Measurements from ENCODE around the gene MRPL38.

MRPL38 gene
- total RNA-seq, result 9.2 reads per million, percentile 30 among the genes with 10 or more reads in this experiment

DNA sequence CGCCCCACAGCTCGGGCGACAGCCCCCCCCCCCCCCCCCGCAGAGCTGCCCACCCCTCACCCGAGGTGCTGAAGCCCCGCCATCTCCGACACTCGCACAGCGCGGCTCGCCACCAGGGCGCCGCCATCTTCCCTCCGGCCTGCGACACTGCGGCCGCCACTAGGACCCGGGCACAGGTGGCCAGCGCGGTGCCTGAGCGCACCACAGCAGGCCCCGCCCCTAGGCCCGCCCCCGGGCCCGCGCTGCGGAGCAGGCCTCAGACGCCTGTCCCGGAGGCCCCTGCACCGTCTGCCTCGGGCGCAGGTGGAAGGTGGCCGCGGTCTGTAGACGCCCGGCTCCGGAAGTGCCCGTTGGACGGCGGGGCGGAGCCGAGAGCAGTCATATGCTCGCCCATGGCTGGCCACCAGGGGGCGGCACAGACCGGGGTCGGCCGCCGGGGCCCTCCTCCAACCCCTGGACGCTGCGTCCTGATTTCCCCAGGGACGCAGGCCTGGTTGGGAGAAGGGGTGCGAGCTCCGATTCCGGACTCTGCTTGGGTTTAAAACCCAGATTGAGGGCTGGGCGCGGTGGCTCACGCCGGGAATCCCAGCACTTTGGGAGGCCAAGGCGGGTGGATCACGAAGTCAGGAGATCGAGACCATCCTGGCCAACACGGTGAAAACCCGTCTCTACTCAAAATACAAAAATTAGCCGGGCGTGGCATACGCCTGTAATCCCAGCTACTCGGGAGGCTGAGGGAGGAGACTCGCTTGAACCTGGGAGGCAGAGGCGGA, at the start of gene MRPL38:
Gene MRPL38, minus strand, starts transcription at position 136 of the 773 bp plus-strand sequence. Its CDS starts 9 bp downstream, at position 127.
- peak; percentile 84 for DNase-seq

DNA sequence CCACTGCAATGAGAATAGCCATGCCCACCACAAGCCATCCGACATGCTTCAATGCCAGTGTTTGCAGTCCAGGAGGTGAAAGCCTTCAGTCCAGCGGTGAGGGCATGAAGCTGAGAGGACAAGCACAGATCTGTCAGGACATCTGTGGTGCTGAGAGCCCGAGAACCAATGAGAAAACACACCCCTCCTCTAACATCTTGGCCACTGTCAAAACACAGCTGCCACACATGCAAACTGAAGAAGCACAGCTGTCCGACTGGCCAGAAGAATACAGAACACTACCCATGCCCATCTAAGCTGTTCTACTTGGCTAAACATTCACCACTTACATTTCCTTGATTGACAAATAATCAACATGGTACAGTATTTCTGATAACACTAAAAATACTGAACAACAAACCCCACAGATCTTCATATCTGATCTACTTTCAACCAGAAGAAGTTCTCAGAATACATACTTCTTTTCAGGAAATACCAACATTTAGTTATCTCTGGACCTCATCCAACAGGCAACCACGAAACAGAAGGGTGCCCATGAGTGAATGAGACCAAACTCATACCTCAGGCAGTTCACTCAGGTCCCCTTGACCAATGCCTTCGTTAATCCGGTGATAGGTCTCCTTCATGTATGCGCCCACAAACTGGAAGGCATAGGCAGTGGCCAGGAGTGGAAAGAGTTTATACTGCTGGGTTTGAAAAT, 46.3 kb upstream of the MRPL38 start:
- no peak for DNase-seq

DNA sequence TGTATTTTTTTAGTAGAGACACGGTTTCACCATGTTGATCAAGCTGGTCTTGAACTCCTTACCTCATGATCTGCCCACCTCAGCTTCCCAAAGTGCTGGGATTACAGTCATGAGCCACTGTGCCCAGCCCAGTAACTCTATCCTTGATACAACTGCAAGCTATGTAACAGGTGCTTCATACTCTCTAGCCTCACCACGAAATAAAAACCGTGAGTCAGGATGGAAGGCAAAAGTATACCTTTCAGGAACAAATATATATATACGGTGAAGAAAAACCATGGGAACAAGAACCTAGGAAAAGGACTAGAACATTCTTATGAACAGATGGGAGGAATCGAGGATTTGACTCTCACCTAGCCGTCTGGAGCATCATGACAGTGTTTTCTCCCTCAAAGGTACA, 45.7 kb upstream of the MRPL38 start:
- DNase-seq, result no peak

DNA sequence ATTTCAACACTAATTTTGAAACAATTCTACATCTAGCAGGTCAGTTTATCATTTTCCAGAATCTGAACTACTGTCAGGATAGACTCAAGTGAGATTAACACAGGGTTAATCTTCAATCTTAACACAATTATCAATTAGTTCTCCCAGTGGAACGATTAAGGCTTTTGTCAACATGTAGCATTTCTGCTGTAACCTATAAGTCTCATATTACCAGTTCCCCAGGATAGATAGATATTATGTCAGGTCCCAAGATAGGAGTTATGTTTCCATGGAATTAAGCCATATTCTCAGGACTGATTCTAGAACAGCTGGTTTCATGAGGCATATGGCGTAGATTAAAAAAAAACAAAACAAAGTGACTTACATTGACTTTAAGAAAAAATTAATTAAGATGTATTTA, 40.5 kb upstream of the MRPL38 start:
- no peak for DNase-seq

DNA sequence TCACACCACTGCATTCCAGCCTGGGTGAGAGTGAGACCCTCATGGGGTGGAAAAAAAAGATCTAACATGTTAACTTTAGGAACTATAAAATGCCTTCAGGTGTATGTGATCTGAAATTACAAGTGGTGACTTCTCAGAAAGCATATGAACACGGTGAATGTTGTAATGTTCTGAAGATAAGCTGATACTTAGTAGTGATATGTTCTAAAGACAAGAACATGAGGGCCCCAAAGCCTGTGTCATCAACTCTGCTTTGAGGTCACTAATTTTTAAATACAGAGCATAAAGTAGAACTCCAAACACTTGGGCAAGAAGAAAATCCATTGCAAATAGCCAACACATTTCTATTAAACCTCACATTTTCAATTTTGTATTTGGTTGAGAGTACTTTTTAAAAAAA, 38.8 kb upstream of the MRPL38 start:
- DNase-seq, result no peak

DNA sequence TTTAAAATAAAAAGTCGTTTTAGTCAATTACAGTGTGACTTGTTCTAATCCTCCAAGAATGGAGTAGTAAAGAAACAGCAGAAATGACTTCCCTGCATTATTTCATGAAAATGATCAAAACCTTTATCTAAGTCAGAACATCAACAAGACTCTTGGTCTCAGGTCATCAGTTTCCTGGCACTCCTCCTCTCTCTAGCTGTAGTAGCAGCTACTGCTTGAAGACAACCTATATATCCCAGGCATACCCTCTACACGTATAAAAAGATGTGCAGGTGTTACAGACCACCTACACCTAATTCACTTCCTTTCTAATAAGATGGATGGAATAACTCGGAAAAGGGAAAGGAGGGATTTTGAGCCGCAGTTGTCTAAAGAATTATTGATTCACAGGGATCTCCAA, 37.8 kb upstream of the MRPL38 start:
- DNase-seq, result no peak

DNA sequence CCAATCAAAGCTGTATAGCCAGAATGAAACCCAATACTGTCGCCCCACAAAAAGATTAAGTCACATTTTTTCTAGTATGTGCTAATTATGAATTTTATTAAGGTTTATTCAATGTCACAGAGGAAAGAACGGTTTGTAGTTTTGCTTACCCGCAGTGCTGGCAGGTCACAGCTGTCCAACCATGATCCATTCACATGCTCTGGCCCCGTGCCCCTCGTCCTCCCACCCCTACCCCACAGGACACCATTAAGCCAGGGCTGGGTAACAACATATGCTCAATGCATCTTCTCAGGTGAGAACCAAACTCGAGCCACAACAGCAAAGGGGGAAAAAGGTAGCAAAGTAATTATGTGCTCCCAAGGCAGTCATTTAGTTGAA, 36.7 kb upstream of the MRPL38 start:
- DNase-seq, result no peak

DNA sequence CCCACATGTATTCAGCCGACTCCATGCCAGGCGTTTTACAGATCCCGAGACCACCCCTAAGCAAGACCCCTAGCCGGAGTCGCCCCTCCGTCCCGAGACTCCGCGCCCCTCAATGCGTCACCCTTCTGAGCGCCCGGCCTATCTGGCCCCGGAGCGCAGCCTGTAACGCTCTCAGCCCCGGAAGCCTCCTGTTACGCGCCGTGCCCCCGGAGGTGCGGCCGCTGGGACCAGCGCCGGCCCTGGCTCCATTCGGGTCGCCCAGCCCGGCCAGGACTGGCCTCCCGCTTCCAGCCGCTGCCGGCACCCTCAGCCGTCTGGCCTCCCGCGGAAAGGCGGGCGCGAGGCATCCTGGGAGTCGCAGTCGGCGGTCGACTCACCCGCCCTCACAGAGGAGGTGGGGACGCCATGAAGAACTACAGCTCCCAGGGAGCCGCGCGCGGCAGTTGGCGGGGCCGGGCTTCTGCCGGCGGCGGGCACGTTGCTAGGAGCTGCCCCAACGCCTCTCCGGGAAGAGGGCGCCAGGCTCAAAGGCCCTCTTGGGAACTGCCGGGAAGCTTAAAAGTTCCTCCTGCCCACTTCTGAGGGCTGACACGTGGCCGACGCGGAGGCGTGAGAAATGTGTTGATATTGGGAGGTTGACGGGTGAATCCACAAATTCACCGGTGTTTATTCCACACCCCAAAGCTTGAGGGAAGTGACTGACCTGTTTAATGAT, 36.2 kb upstream of the MRPL38 start, which contains the start of gene FBF1:
Gene FBF1, minus strand, starts transcription at position 316 of the 715 bp plus-strand sequence. CDS start 2,893 bp downstream, outside the sequence.
- DNase-seq, result peak; percentile 86

DNA sequence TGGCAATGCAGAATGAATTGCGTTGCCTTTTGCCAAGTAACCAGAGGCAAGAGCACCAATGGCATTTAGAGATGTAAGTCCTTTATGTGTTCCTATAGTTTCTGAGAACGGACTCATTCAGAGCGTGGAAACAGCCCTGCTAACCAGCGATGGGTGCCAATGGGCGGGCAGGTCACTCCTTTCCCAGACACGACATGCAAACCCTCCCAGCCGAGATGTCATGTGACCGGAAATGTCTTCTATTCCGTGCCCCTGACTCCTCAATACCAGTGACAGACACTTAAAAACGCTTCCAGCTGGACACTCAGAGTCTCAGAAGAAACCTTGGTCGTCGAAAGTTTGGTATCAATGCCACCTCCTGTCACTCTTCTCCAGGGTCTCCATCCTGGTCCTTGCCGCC, 33.0 kb upstream of the MRPL38 start:
- no peak for DNase-seq

DNA sequence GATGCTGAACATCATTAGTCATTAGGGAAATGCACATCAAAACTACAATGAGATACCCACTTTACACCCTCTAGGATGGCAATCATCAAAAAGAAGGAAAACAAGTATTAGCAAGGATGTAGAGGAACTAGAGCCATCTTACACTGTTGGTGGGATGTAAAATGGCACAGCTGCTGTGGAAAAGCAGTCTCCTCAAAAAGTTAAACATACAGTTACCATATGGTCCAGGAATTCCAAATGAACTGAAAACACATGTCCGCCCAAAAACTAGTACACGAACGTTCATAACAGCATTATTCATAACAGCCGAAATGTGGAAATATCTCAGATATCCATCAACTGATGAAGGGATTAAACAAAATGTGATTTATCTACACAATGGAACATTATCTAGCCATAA, 29.1 kb upstream of the MRPL38 start:
- no peak for DNase-seq

DNA sequence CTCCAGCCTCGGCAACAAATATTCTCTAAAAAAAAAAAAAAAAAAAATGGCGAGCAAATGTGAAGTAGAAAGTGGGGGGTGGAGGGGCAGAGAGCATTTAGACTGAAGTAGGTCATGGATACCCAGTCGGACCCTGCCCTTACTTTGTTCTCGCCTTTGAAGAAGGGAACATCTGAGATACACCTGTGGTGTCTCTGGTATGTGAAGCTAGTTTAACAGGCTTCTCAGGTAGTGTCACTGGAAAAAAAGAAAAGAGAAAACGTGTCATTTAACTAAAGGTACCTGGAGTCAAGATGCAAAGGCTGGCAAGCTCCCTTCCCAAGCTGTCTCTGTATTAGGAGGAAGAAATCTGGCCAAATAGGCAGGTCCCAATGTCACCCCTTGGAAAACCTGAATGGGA, 28.2 kb upstream of the MRPL38 start:
- no peak for DNase-seq

DNA sequence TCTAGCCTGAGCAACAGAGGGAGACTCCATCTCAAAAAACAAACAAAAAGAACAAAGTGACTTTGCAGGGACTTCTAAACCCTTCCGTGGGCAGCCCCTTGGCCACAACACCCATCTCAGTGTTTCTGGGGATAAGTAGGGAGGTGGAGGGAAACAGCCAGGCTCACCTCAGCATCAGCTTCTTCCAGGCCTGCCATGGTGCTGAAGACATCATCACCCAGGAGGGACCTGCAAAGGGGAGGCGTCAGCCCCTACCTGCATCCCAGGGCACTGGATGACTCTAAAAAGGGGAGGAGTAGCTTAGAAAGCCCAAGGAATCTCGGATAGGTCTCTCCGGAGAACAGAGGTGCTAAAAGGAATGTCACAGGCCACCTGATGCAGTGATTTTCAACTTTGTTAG, 26.4 kb upstream of the MRPL38 start:
- no peak for DNase-seq

DNA sequence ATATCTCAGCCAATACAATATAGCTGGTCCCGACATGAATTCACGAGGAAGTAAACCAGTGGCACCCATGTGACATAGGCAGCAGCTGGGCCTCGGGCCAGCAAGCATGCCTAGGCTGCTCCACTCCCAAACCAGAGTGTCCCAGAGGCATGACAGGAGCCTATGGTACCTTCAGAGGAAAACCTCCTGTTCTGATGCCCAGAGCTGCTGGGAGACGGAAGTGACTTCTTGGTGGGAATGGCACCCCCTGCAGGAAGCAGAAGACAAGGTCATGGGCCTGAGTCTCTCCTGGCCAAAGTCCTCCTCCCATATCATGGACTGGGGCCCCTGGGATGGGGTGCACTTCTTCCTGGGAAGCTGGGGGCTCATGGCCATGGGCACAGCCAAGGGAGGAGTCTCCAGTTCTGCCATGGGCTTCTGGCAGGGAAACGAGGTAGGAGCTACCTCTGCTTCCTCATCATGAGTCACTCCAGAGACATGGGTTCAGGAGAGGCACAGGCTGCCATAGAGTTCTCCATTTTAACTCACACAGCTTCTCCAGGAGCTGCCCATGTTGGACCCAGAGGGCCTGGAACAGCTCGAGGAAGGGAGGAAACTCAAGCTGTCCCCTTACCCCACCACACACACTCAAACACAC, 22.7 kb upstream of the MRPL38 start:
- no peak for DNase-seq

DNA sequence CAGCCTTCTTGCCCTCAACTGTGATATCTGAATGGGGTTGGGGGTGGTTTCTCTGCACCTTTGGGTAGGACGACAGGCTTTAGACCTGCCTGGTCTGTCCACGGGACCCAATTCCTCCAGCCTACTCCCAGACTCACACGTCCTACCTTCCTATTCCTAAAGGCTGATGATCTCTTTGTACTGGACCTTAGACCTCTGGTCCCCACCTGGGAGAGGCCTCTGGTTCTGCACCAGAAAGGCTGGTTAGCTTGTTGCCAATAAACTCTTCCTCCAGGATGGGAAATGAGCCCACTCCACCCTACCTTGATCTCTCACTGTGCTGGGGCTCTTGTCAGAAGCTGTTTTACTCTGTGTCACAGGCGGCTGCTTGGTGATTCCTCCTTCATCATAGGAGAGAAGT, 21.8 kb upstream of the MRPL38 start:
- DNase-seq, result no peak

DNA sequence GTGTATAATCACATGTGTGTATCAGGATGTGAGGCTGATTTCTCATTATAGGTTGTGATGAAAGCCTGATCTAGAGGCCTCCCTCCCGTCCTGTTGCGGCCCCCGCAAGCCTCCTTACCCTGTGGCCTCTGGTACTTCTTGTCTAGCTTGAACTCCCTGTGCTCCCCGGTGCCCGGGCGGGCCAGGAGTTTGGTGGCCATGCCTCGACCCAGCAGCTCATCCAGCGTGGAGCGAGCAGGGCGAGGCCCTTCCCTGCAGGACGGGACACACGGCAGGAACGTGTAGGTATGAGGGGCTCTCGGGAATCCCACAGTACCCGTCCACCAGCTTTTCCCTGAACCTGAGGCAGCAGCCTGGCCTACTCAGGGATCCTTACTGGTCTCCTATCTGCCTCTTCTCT, 21.2 kb upstream of the MRPL38 start:
- no peak for DNase-seq

DNA sequence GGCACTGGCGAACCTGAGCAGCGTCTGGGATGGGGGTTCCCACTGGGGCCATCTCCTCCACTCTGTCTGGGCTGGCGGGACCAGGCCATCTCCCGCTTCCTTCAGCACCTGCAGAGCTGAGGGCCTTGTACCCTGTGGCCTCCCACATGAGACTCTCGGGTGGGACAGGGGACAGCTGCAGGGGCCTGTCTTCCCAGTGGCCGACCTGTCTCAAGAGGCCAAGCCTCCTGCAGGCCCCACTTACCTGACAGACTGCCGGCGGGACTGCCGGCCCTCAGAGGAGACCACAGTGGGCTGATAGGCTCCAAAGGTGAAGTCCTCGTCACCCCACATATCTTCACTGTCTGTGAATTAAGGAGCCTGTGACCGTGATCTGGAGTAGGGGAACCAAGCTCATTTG, 20.4 kb upstream of the MRPL38 start:
- no peak for DNase-seq

DNA sequence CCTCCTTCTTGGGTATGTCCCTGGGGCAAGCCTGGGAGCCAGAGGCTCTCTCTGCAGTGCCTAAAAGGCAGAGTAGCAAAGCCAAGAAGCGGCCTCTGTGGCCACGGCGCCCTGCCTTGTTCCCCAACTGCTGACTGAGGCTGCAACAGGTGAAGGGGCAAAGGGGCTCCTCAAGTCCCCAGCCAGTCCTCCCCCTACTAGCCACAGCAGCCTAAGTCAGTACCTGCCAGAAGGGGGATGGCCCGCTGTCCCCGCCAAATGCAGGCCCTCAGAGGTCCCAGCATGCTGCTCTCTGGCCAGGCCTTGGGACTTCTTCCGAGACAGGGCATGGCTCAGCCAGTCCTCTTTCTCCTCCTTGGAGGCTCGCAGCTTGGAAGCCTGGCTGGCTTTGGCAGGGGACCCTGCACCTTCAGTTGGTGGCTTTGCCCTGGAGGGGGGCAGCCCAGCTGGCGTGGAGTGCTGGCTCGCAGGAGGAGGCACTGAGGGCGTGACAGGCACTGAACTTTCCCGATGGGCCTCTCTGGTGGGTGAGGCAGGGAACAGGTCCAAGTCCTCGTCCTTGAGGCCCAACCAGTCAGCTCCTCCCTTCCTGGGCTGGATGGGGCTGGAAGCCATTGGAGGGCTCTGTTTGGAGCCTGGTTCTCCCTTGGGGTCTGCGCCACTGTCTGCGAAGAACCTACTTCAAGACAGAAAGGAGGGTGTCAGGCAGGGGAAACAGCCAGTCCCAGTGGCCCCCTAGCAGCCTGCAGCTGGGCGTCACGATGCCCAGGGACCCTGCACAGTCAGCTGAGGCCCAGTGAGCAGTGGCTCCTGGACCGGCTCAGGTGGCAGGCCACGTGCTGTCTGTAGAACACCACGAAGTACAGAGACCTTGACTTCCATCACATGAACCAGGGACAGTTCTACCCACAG, 18.5 kb upstream of the MRPL38 start:
- DNase-seq, result no peak

DNA sequence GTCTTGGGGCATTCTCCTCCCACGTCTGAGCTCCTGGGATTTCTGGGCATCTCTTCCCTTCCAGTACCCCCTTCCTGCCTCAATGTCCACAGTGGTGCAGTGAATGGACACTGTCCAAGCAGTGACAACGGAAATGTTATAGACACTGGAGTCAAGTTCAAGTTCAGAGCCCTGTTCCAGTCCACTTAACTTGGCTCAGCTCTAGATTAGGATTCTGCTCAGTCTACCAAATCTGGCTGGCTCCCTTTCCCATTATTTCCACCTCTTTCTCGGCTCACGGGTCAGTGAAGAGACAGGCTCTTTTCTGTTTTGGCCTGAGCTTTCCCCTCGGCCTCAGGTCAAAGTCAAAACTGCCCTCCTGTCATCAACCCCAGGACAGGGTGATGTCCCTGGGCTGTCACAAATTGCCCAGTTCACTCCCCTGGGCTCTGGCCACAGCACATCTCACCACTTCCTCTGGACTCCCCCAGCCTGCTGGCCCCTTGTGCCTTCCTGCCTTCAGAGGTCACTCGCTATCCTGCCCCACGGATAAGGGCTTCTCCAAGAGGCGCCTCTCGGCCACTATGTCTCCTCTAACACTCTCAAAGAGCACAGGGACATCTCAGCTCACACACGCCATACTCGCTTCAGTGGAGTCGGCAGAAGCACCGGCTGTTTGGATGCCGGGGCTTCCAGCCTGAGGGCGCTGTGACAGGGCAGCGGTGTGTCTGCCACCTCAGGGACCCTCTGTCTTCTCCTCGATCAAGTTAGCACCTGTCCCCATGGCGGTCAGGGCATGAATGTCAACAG, 17.7 kb upstream of the MRPL38 start:
- DNase-seq, result no peak

DNA sequence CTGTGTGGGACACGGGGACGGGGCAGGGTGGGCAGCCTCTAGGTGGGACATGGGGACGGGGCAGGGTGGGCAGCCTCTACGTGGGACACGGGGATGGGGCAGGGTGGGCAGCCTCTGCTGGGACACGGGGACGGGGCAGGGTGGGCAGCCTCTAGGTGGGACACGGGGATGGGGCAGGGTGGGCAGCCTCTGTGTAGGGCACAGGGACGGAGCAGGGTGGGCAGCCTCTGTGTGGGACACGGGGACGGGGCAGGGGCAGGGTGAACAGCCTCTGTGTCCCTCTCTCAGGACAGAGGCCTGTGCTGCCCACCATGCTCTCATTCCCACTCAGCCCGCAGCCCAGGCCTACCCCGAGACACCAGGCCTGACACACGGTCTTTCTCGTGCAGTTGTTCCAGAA, 16.9 kb upstream of the MRPL38 start:
- no peak for DNase-seq

DNA sequence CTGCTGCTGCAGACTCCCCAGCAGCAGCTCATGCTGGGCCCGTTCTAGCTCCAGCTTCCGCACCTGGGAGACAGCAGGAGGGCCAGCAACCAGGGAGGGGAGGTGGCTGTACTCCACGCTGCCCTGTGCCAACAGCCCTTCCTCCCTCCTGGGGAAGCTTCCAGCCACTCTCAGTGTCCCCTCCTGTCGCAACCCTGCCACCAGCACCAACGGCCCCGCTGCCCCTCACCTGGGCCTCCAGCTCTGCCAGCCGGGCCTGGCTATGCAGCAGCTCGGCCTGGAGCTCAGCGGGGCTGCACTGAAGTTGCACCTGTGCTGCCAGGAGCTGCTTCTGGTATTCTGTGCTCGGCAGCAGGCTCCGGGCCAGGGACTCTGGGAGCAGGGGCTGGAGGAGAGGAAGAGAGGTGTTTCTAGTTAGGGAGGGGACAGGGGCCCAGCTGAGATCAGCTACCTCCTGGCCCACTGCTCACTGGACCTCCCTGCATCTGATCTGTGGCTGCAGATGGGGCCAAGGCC, 15.4 kb upstream of the MRPL38 start:
- DNase-seq, result no peak

DNA sequence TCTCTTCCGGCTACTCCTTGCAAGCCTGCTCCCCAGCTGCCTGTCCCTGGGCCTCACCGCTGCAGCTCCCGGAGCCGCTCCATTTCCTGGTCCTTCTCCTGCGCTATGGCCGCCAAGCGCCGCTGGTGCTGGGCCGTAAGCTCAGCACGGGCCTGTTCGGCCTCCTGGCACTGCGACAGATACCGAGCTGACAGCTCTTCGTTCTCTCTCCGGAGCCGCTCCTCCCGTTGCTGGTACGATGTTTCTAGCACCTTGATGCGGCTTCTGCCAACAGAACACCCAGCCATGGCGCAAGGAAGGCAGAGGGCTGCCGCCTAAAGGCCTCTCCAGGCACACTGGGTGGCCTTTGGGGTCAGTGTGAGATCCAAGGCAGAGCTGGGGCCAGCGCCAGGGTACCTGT, 14.9 kb upstream of the MRPL38 start:
- DNase-seq, result no peak

Measured in effector CD4-positive, alpha-beta T cell (primary cell).